HCT116 (cell line): ENCODE data around the gene SUCLG2. TPM values are rescaled to one million over a fixed set of nuclear protein-coding genes. Genes with fewer than 3 reads are reported as not detected.

Source experiments
- ATAC-seq: fragments of 200-7000 bp; cut with Tn5 transposase; 2 replicates; pipeline ENCODE4 v1.9.1; 2020; ENCODE audit warnings: mild to moderate bottlenecking, moderate library complexity
- BruUV-seq: library from RNA; stranded (reverse); fragments of 400-500 nt; replicated peaks from 2 replicates; lab custom pipeline; 2021; lab: Mats Ljungman, UMichigan
- CTCF ChIA-PET: fragments of 300-600 bp; sonication (Branson Sonifier 250); formaldehyde crosslinking; loops from one replicate; lab custom pipeline; 2021; ENCODE audit warnings: antibody characterized with exemption; lab: Charles Lee
- POLR2A ChIA-PET: fragments of 300-600, 350-600 bp; sonication (Branson Sonifier 250); formaldehyde crosslinking; loops from one replicate; lab custom pipeline; 2021; ENCODE audit warnings: antibody characterized with exemption; lab: Charles Lee
- RAD21 ChIA-PET, 2 experiments: fragments of 300-600 bp; sonication (Branson Sonifier 250); formaldehyde crosslinking; loops; one replicate each; lab custom pipeline; 2023; ENCODE audit warnings: low total read pairs in 2 of 2; ENCODE audit not compliant: uncharacterized antibody in 2 of 2, unreplicated experiment in 2 of 2, low non-redundant PET in 1 of 2; lab: Charles Lee
- DNase-seq: peaks from one replicate; pipeline ENCODE4 v3.0.0-alpha.2; 2010; ENCODE audit warnings: low read depth, low spot score
- H2AFZ ChIP-seq: fragments of 200-600 bp; shearing (Covaris generic), sonication (generic); 2 replicates; pipeline ENCODE4 v1.6.1; 2017; ENCODE audit warnings: low read depth, mixed run types, mixed read lengths, antibody characterized with exemption, low read length; ENCODE audit not compliant: poor library complexity, severe bottlenecking
- H3K27ac ChIP-seq: 2 replicates; pipeline ENCODE4 v1.5.1; 2012; ENCODE audit warnings: low read depth, low read length
- H3K27me3 ChIP-seq: fragments of 200-600 bp; sonication (generic); 2 replicates; pipeline ENCODE4 v1.6.1; 2016; ENCODE audit warnings: mixed run types, low read length, mixed read lengths; ENCODE audit not compliant: insufficient read depth
- H3K36me3 ChIP-seq, 2 experiments: fragments of 200-500 bp in 1 of 2; fragments of 200-600 bp in 1 of 2; sonication (Bioruptor generic) in 1 of 2; sonication (generic) in 1 of 2; 2 replicates each; pipeline versions ENCODE4 v1.5.1 to v1.6.1; 2014 to 2016; ENCODE audit warnings: low read length in 2 of 2, inconsistent platforms in 1 of 2, mixed read lengths in 1 of 2, mixed run types in 1 of 2; ENCODE audit not compliant: insufficient read depth in 2 of 2, control insufficient read depth in 1 of 2
- H3K4me1 ChIP-seq, 2 experiments: fragments of 200-600 bp in 1 of 2; sonication (generic) in 1 of 2; 2 replicates each; pipeline versions ENCODE4 v1.5.1 to v1.6.1; 2012 to 2017; ENCODE audit warnings: low read length in 2 of 2, inconsistent platforms in 1 of 2, mild to moderate bottlenecking in 1 of 2, mixed read lengths in 1 of 2, mixed run types in 1 of 2, moderate library complexity in 1 of 2; ENCODE audit not compliant: insufficient read depth in 2 of 2, control insufficient read depth in 1 of 2
- H3K4me2 ChIP-seq: fragments of 200-600 bp; sonication (generic); 2 replicates; pipeline ENCODE4 v1.6.1; 2017; ENCODE audit warnings: mixed run types, low read length, mixed read lengths
- H3K4me3 ChIP-seq, 2 experiments: fragments of 200-600 bp in 1 of 2; sonication (generic) in 1 of 2; replicated peaks in 1 of 2; 2 replicates each; pipeline ENCODE4 v1.5.1; 2011 to 2016; ENCODE audit warnings: low read length in 2 of 2, control low read depth in 1 of 2, low read depth in 1 of 2, mild to moderate bottlenecking in 1 of 2, mixed read lengths in 1 of 2, mixed run types in 1 of 2
- H3K79me2 ChIP-seq: fragments of 200-600 bp; sonication (generic); 2 replicates; pipeline ENCODE4 v1.6.1; 2017; ENCODE audit warnings: mild to moderate bottlenecking, mixed run types, low read length, moderate library complexity, mixed read lengths; ENCODE audit not compliant: insufficient read depth
- H3K9ac ChIP-seq: fragments of 200-600 bp; sonication (generic); 2 replicates; pipeline ENCODE4 v1.6.1; 2016; ENCODE audit warnings: low read length, mixed read lengths
- H3K9me2 ChIP-seq: fragments of 200-600 bp; sonication (generic), shearing (Covaris generic); 2 replicates; pipeline ENCODE4 v1.6.1; 2017; ENCODE audit warnings: mixed run types, mild to moderate bottlenecking, moderate library complexity; ENCODE audit not compliant: insufficient read depth
- H3K9me3 ChIP-seq, 2 experiments: fragments of 200-500 bp in 1 of 2; fragments of 200-600 bp in 1 of 2; sonication (Bioruptor generic) in 1 of 2; sonication (generic) in 1 of 2; 2 replicates each; pipeline ENCODE4 v1.6.1; 2014 to 2017; ENCODE audit warnings: low read length in 2 of 2, mixed read lengths in 2 of 2, inconsistent platforms in 1 of 2, low read depth in 1 of 2, mild to moderate bottlenecking in 1 of 2, mixed run types in 1 of 2, moderate library complexity in 1 of 2; ENCODE audit not compliant: control insufficient read depth in 1 of 2, insufficient read depth in 1 of 2
- H4K20me1 ChIP-seq: fragments of 200-600 bp; sonication (generic), shearing (Covaris generic); 2 replicates; pipeline ENCODE4 v1.6.1; 2017; ENCODE audit warnings: mixed run types, mild to moderate bottlenecking, moderate library complexity; ENCODE audit not compliant: insufficient read depth
- ATF3 ChIP-seq: IDR thresholded peaks from 2 replicates; pipeline ENCODE4 v1.6.1; 2012
- CBX3 ChIP-seq: IDR thresholded peaks from 2 replicates; pipeline ENCODE4 v1.6.1; 2012; ENCODE audit warnings: low read depth
- CEBPB ChIP-seq: IDR thresholded peaks from 2 replicates; pipeline ENCODE4 v1.6.1; 2012; ENCODE audit warnings: low read depth
- EGR1 ChIP-seq: IDR thresholded peaks from 2 replicates; pipeline ENCODE4 v1.6.1; 2012; ENCODE audit warnings: low read depth
- EZH2 ChIP-seq: fragments of 200-600 bp; sonication (generic); IDR thresholded peaks from 2 replicates; pipeline ENCODE4 v1.6.1; 2017; ENCODE audit warnings: antibody characterized with exemption, mixed run types
- EZH2phosphoT487 ChIP-seq: fragments of 200-600 bp; IDR thresholded peaks from 2 replicates; pipeline ENCODE4 v1.6.1; 2018; ENCODE audit warnings: antibody characterized with exemption, borderline replicate concordance
- FOSL1 ChIP-seq: IDR thresholded peaks from 2 replicates; pipeline ENCODE4 v1.6.1; 2012; ENCODE audit warnings: low read depth
- MAX ChIP-seq: IDR thresholded peaks from 2 replicates; pipeline ENCODE4 v1.6.1; 2012
- POLR2AphosphoS5 ChIP-seq: IDR thresholded peaks from 2 replicates; pipeline ENCODE4 v1.6.1; 2011; ENCODE audit warnings: mild to moderate bottlenecking, low read depth, low read length, moderate library complexity
- SRF ChIP-seq: IDR thresholded peaks from 2 replicates; pipeline ENCODE4 v1.6.1; 2012; ENCODE audit warnings: low read depth
- TCF7L2 ChIP-seq: IDR thresholded peaks from 2 replicates; pipeline ENCODE4 v1.7.0; 2011; ENCODE audit warnings: borderline replicate concordance, inconsistent platforms; ENCODE audit not compliant: insufficient read depth, insufficient read length; ENCODE audit errors: extremely low read depth
- YY1 ChIP-seq: IDR thresholded peaks from 2 replicates; pipeline ENCODE4 v1.6.1; 2011; ENCODE audit warnings: low read length, low read depth, moderate library complexity, mild to moderate bottlenecking; ENCODE audit not compliant: insufficient replicate concordance; ENCODE audit errors: extremely low read depth
- ZFX ChIP-seq: fragments of 450-650 bp; IDR thresholded peaks from 2 replicates; pipeline ENCODE4 v1.6.1; 2017
- intact Hi-C: fragments of 100-400 bp; cut with micrococcal nuclease; formaldehyde crosslinking; loops from 2 replicates; pipeline ENCODE4 v1.10.0; 2022
- total RNA-seq: library from RNA; stranded (reverse); gene quantifications from one replicate; pipeline ENCODE4 v1.2.1, GENCODE V29; 2021; ENCODE audit not compliant: unreplicated experiment
- TF ChIP-seq, protein P1 (sequence below): IDR thresholded peaks from 2 replicates; pipeline ENCODE4 v1.6.1; 2012; ENCODE audit warnings: low read depth
- TF ChIP-seq, protein P2 (sequence below), 3 experiments: fragments of 200-600 bp in 1 of 3; sonication (generic) in 1 of 3; IDR thresholded peaks in 2 of 3; conservative IDR thresholded peaks in 1 of 3; 2 replicates each; pipeline ENCODE4 v1.5.1; 2012 to 2017; ENCODE audit warnings: low read depth in 2 of 3, low read length in 2 of 3, antibody characterized with exemption in 1 of 3, borderline replicate concordance in 1 of 3, control low read depth in 1 of 3, mild to moderate bottlenecking in 1 of 3, mixed read lengths in 1 of 3, mixed run types in 1 of 3, moderate library complexity in 1 of 3; ENCODE audit not compliant: insufficient read depth in 1 of 3
- TF ChIP-seq, protein P3 (sequence below): IDR thresholded peaks from 2 replicates; pipeline ENCODE4 v1.6.1; 2011; ENCODE audit warnings: mild to moderate bottlenecking, low read length, moderate library complexity; ENCODE audit not compliant: insufficient replicate concordance; ENCODE audit errors: extremely low read depth

Gene SUCLG2
- total RNA-seq, 1 experiment from 2014 or later, result 49.2 TPM

GRCh38 chr3:67641451-67641850 is 13.0 kb downstream of the SUCLG2 start:
- H3K27ac ChIP-seq, result no peak overlapping the region
- POLR2A ChIA-PET, result no interaction called here

More at GRCh38 chr3:67641451-67641850, 13.0 kb downstream of the SUCLG2 start:
- ATAC-seq, result no peak
- Histone ChIP-seq H3K4me3 (no peak overlapping the region), H3K27me3 (no peaks in the 10 kb centered on the region), H3K4me1 (peaks cover 0 to 4% of the 10 kb centered on the region in 2 experiments; a peak in 2 of 4 replicates), H3K9me3 (no peaks in the 10 kb centered on the region), H3K79me2 (peaks cover 52% of the 10 kb centered on the region), H4K20me1 (no peaks in the 10 kb centered on the region), H2AFZ (no peak overlapping the region), H3K9ac (no peak overlapping the region), H3K9me2 (no peaks in the 10 kb centered on the region), H3K4me2 (no peak overlapping the region), H3K36me3 (no peaks in the 10 kb centered on the region)
- BruUV-seq, result no TSS peak
- ChIA-PET CTCF (no interaction called here), RAD21 (no interaction called here)
- intact Hi-C loops, result no loop called here
- DNase-seq, result no peak
- TF ChIP-seq MAX (no peak), CBX3 (no peak), ATF3 (no peak), EZH2 (no peak), ZFX (no peak), TCF7L2 (no peak), POLR2AphosphoS5 (no peak), FOSL1 (no peak), CEBPB (no peak), EZH2phosphoT487 (no peak), YY1 (no peak), EGR1 (no peak), SRF (no peak)
- TF ChIP-seq, protein P1, sequence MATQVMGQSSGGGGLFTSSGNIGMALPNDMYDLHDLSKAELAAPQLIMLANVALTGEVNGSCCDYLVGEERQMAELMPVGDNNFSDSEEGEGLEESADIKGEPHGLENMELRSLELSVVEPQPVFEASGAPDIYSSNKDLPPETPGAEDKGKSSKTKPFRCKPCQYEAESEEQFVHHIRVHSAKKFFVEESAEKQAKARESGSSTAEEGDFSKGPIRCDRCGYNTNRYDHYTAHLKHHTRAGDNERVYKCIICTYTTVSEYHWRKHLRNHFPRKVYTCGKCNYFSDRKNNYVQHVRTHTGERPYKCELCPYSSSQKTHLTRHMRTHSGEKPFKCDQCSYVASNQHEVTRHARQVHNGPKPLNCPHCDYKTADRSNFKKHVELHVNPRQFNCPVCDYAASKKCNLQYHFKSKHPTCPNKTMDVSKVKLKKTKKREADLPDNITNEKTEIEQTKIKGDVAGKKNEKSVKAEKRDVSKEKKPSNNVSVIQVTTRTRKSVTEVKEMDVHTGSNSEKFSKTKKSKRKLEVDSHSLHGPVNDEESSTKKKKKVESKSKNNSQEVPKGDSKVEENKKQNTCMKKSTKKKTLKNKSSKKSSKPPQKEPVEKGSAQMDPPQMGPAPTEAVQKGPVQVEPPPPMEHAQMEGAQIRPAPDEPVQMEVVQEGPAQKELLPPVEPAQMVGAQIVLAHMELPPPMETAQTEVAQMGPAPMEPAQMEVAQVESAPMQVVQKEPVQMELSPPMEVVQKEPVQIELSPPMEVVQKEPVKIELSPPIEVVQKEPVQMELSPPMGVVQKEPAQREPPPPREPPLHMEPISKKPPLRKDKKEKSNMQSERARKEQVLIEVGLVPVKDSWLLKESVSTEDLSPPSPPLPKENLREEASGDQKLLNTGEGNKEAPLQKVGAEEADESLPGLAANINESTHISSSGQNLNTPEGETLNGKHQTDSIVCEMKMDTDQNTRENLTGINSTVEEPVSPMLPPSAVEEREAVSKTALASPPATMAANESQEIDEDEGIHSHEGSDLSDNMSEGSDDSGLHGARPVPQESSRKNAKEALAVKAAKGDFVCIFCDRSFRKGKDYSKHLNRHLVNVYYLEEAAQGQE, result no peak
- TF ChIP-seq, protein P2, sequence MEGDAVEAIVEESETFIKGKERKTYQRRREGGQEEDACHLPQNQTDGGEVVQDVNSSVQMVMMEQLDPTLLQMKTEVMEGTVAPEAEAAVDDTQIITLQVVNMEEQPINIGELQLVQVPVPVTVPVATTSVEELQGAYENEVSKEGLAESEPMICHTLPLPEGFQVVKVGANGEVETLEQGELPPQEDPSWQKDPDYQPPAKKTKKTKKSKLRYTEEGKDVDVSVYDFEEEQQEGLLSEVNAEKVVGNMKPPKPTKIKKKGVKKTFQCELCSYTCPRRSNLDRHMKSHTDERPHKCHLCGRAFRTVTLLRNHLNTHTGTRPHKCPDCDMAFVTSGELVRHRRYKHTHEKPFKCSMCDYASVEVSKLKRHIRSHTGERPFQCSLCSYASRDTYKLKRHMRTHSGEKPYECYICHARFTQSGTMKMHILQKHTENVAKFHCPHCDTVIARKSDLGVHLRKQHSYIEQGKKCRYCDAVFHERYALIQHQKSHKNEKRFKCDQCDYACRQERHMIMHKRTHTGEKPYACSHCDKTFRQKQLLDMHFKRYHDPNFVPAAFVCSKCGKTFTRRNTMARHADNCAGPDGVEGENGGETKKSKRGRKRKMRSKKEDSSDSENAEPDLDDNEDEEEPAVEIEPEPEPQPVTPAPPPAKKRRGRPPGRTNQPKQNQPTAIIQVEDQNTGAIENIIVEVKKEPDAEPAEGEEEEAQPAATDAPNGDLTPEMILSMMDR (IDR thresholded peaks at IDR 0.05 in 2 of 3, conservative IDR thresholded peaks at IDR 0.05 in 1 of 3; ENCODE audit: borderline replicate concordance in 1 of 3, insufficient read depth in 1 of 3, low read depth in 2 of 3, low read length in 2 of 3), result no peak
- TF ChIP-seq, protein P3, sequence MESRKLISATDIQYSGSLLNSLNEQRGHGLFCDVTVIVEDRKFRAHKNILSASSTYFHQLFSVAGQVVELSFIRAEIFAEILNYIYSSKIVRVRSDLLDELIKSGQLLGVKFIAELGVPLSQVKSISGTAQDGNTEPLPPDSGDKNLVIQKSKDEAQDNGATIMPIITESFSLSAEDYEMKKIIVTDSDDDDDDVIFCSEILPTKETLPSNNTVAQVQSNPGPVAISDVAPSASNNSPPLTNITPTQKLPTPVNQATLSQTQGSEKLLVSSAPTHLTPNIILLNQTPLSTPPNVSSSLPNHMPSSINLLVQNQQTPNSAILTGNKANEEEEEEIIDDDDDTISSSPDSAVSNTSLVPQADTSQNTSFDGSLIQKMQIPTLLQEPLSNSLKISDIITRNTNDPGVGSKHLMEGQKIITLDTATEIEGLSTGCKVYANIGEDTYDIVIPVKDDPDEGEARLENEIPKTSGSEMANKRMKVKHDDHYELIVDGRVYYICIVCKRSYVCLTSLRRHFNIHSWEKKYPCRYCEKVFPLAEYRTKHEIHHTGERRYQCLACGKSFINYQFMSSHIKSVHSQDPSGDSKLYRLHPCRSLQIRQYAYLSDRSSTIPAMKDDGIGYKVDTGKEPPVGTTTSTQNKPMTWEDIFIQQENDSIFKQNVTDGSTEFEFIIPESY, result no peak
